Hematopoietic multipotent progenitor cell (in vitro differentiated cells): ENCODE measurements around the gene MLKL. TPM values are rescaled to one million over a fixed set of nuclear protein-coding genes. Genes with fewer than 3 reads are reported as not detected.

Experiments used
- DNase-seq, 3 donors: peaks; one replicate each; pipeline ENCODE4 v3.0.0-alpha.2; 2011 to 2015; ENCODE audit warnings: low read depth in 2 of 3, low spot score in 2 of 3
- total RNA-seq: library from RNA; depleted of rRNA; stranded (reverse); fragments of >200 nt; gene quantifications from one replicate; pipeline ENCODE4 v1.2.3, GENCODE V29; 2012

MLKL gene
- total RNA-seq = 12.7 TPM

DNA sequence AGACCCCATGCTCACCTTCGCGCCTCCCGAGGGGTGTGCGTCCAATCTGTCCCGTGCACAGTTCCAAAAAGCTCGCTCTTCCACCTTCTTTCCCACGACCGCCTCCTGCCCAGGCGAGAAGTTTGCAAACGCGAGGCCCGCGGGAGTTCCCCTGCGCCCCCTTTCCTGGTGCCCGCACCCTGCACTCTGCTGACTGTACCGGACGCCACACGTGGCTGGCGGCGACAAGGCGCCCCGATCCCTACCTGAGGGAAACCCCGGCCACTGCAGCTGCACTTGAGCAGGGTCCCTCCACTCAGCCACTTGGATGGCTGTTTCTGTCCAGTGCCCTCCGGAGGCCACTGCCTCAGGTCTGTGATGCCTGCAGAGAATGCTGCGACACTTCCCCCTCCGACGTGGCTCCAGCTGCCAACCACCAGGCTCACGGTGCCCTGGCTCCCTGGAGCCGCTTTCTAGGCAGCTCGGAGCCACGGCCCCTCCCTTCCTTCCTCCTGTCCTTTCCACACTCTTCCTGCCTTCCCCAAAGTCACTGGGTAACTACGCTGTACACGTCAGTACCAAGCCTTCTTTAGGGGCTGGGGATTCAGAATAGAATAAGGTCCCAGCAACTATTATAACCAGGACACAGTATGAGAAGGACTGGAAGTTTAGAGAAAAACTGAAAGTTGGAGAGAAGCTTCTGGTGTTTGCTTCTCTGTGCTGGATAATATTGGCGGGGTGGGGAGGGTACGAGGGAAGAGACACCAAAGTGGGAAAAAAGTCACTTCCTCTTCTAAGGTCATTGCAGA is at the start of gene MLKL:
MLKL (minus strand) TSS at position 425 of the 788 bp plus-strand sequence. CDS start 5,105 bp downstream, outside the sequence.
- peak in 2 of 3 donors; percentile 76 to 77 for DNase-seq

DNA sequence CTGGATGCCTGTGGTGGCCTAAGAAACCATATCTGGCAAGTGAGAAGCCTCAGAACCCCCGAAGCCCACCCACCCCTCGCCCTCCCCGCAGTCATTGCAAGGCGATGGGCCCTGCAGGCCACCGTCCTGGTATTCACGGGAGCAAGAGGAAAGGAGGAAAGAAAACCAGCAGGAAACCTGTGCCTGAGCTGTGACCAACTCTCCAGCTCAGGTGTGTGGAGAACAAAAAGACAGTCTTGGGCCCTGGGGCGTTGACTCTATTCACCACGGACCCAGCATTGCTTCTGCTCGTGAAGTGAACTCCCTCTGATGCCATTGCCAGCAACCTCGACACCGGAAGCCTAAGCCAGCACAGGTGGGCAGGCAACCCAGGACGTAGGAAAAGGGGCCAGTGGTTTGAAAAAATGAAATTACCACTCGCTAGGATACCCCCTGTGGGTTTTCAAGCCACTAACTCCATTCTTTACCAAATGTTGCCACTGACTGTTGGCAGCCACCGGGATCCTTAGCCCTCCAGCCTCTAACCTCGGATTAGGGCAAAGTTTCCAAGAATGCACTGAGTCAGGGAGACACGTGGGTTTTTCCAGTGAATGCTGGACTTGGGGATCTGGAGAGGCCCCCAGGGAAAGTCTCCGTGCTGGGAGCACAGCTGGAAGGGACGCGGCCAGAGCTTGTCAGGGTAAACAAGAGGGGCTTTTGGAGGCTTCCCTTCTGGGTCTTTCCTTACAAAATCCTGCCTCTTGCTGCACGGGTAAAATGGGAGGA is 48.8 kb upstream of the MLKL start:
- no peak for DNase-seq

DNA sequence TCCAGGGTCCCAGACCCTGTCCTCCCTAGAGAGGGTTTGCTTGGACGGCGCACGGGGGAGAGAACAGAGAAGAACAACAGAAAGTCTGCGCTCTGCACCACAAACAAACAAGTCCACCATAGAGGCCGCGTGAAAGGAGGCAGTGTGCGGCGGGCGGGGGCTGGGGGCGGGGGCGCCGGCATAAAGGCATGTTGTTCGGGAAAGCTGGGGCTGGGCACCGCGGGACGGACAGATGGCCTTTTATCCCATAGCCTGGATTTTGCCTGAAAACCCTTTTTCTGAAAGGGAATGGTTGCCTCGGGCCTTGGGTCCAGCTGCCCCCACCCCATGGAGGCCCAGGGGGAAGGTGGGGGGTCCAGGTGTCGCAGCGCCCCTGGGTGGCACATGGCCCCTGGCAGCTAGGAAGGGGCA is 48.0 kb upstream of the MLKL start:
- DNase-seq = no peak

- DNase-seq = no peak
These were observed 47.3 kb upstream of the MLKL start for GRCh38 chr16:74747716-74748615.

DNA sequence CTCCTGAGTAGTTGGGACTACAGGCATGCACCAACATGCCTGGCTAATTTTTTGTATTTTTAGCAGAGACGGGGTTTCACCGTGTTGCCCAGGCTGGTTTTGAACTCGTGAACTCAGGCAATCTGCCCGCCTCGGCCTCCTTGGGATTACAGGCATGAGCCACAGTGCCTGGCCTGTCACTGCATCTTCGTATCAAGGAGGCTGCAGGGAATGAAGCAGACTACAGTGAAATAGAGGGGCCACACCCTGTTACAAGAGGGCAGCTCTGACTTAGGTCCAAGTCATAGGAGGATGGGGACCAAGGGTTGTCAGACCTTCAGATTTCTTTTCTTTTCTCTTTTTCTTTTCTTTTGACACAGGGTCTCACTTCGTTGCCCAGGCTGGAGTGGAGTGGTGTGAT is 45.3 kb upstream of the MLKL start:
- no peak for DNase-seq

DNA sequence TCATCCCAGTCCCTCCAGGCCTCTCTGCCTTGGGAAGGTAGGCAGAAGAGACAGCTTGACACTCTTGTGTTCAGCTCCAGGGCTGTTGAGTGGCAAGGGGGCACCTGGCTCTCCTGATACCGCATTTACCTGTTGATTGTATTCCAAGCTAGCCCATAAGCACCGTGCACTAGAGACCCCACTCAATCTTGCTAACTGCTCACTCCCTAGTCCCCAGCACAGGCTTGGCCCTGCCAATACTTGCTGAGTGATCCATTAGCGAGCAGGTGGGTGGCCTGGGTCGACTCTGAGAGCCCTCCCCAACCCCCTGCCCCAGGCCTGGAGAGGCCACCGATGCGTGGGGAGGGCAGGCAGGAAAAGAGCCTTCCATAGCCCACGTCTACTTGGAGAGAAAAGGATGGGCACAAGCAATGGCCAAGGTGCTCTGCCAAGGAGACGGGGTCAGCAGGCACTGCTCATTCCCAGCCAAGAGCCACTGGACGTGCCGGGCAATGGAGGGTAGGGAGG is 44.5 kb upstream of the MLKL start:
- DNase-seq = no peak

DNA sequence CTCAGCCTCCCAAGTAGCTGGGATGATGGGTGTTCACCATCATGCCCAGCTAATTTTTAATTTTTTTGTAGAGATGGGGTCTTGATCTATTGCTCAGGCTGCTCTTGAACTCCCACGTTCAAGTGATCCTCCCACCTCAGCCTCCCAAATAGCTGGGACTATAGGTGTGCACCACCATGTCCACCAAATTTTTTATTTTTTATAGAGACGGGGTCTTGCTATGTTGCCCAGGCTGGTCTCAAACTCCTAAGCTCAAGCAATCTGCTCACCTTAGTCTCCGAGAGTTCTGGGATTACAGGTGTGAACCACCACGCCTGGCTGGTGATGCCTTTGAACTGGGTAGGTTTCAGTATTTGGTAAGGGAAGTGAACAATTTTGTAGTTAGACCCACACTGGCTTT is 43.9 kb upstream of the MLKL start:
- DNase-seq = no peak

DNA sequence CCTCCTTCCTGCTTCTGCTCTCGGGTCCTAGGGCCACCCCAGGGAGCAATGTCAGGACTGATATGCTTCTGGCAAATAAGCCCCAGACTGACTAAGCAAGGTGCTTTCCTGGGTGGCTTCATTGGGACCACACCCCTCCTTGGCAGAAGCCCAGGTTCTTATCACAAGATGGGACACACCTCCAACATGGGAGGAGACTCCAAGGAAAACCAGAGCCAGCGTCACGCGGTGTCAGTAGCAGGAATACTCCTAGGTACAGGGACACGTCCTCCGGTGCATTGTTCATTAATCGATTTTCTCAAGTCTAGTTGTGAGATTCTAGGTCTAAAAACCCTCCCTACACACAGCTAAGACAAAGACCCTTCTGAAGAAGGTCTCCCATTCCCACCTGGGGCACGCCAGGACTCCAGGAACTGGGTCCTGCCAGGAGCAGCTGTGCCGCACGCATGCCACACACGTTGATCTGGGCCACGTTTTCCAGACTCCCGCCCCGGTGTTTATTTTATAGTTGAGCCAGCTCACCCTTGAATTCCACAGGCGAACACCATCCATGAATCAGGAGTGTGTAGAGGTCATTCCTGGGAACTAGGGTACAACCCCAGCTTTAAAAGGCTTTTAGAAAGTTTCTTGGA is 43.1 kb upstream of the MLKL start:
- DNase-seq = no peak

DNA sequence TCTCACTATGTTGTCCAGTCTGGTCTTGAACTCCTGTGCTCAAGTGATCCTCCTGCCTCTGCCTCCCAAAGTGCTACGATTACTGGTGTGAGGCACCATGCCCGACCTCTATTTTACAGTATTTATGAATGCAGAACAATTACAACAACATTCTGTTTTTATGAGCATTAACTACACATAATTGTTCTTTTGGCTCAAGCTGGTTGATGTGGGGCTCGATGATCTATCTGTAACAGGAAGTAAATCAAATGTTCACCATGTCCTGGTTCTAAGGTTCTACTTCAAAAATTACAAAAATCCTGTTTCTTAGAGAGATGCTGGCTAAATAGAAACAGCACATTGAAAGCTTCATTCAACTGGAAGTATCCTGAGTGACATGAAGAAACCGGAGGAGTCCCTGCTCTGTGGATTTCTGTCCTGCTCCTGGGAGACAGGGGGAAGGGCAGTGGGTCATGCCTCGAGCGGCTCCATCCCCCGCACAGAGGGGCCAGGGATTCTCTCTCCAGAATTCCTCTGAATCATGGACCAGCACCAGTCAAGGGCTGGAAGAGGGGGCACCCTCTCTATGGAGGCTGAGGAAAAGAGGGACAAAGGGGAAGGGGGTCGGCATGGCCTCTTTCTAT is 42.5 kb upstream of the MLKL start:
- DNase-seq = no peak

DNA sequence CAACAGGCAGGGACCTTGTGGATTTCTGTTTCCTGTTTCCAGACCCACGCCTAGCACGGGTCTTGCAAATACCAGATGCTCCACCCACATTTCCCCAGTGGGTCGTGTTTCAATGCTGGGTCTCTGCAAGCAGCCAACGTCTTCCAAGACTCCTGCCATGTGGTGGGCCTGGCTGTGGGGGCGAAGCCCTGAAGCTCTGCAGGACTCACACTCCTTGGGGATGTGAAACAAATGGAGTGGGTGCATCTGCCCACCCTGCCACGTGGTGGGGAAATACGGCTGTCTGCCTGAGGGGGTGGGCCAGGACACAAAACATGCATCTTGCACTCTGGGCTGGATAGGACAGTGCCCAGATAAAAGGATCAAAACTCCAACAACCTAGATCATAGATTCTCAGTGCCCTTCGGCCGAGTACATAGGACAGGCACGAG is 41.4 kb upstream of the MLKL start:
- no peak for DNase-seq

DNA sequence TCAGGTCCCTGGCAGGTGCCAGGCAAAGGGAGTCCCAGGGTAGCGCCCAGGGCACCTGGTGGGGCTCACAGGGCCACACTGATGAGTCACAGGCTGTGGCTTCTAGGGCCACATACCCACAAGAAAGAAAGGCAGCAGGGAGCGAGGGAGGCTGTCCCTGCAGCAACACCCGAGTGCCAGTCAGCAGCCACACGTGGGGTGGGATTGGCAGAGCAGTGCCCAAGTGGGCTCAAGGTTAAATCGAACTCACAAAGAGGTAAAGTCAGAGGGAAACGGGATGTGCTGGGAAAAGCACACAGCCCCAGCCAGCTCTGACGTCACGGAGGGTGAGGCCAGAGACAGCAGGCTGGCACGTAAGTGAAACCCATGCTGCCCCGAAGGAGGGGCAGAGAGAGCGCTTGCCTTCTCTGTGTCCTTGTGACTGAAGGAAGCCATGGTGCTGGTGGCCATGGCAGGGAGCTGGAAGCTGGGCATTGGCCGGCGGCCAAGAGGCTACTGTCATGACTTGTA is 40.2 kb upstream of the MLKL start:
- no peak for DNase-seq

- DNase-seq = no peak
These were observed 38.6 kb upstream of the MLKL start for GRCh38 chr16:74739275-74739674.

DNA sequence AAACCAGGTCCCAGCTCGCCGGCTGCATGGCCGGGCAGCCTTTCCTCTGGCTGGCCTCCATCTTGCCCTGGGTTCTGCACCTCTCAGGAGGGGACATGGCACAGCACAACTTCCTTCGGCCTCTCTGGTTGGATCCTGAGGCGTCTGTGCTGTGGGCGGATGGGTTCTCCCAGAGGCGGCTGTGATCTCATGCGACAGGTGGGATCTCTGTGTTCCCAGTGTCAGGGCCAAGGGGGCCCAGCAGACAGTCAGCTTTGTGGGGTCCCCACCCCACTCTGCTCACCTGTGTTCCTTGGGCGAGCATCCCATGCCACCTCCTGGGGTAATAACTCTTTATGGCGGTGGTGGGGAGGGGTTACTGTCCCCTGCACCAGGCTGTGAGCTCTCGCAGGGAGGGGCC is 38.2 kb upstream of the MLKL start:
- DNase-seq = no peak

DNA sequence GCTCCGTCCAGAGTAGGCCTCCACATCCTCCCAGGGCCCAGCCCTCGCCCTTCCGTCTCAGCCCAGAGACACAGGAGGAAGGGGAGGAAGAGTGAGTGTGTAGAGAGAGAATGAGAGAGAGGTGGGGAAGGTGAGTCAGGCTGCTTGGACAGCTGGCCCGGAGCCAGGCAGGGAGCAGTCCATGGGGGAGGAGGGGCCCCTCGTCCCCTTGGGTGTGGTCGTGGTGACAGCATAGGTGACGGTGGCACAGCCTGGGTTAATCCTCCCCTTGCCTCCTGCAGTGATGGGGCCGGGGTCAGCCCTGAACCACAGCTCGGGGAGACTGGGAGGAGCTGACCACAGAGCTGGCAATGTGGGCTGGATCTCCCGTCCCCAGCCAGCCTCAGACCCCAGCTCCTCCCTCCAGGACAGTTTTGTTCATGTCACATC is 37.5 kb upstream of the MLKL start:
- DNase-seq = no peak

DNA sequence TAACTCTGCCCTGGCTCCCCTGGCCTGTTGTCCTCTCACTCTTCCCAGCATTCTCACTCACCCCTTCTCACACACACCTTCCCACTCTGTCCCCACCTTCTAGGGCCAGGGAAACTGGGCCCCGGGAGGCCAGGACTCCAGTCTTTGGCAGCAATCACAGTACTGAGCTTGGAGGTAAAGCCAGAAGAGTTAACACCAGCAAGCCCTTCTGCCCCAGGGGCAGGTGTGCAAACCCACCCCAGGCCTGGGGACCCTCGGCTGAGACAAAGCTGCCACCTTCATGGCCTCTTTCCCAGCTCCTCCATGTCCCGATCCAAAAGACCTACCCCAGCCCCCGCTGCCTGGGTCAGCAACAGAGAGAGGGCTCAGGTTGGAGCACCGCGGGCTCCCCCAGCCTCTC is 36.9 kb upstream of the MLKL start:
- DNase-seq = no peak

DNA sequence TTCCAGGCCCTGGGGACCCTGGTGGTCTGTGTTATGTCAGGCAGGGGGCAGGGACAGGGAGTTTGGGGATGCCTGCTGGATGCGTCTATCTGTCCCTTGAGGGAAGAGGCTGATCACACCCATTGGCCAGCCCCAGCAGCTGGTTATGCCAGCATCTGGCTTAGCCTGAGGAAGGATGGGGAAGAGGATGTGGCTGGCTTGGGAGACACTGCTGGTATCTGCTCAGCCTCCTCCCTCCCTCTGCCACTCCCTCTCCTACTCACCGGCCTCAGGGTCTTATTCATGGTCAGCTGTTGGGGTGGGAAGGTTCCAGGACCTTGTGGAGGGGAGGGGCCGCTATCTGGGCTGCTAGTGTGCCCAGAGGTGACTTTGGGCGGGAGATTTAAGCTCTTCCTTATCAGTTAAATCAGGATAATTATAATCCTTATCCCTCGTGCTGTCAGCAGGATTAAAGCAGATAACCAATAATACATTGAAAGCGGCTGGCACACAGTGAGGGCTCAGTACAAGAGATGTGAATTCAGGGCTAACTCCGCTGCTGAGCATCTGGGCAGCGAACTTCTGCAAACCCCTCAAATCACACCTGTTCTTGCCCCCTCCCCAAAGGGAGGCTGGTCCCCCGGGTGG is 36.0 kb upstream of the MLKL start:
- no peak for DNase-seq

DNA sequence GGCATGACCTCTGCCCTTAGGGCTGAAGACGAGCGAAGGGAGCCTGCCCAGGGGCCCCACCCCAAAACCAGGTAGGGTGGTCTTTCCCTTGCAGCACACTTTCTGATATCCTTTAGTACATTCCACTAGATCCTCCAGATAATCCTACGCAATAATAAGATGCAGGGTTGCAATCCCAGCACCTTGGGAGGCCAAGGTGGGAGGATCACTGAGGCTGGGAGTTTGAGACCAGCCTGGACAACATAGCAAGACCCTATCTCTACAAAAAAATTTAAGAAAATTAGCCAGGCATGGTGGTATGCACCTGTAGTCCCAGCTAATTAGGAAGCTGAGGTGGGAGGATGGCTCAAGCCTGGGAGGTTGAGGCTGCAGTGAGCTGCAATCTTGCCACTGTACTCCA is 34.9 kb upstream of the MLKL start:
- no peak for DNase-seq

DNA sequence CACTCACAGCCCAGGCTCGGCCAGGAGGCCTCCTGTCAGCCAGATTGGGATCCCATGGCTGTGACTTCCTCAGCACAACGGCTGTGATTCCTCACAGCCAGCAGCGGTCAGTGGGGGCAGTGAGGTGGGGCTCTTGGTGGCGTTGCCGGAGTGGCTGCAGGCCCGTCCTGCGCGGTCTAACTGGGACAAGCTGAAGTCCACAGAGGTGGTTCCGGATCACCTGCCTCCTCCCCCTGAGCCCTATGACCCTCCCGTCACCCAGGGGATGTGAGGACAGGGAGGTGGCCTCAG is 34.4 kb upstream of the MLKL start:
- no peak for DNase-seq

- no peak for DNase-seq
These were observed 33.9 kb upstream of the MLKL start for GRCh38 chr16:74734361-74735161.
